H1 (cell line): ENCODE results near the gene MTX2.

ENCODE experiments used
- CEBPB ChIP-seq: IDR thresholded peaks from 2 replicates; pipeline ENCODE4 v1.6.1; 2012; ENCODE audit warnings: low read depth, low read length
- POLR2A ChIP-seq, 2 experiments: IDR thresholded peaks; 1 replicate in 1 of 2; 2 replicates in 1 of 2; pipeline ENCODE4 v1.6.1; 2011; ENCODE audit warnings: low read depth in 2 of 2, low read length in 2 of 2, mild to moderate bottlenecking in 2 of 2; ENCODE audit errors: control extremely low read depth in 1 of 2
- SAP30 ChIP-seq: fragments of 300-600 bp; sonication (generic); IDR thresholded peaks from 2 replicates; pipeline ENCODE4 v1.7.1; 2012; ENCODE audit warnings: low read length, moderate library complexity, mild to moderate bottlenecking, inconsistent platforms; ENCODE audit not compliant: insufficient read depth, insufficient replicate concordance
- TF ChIP-seq, protein P1 (sequence below), 3 experiments: IDR thresholded peaks; 1 replicate in 2 of 3; 2 replicates in 1 of 3; pipeline versions ENCODE4 v1.5.1 to v1.6.1; 2011; ENCODE audit warnings: low read length in 3 of 3, mild to moderate bottlenecking in 3 of 3, inconsistent platforms in 2 of 3, low read depth in 1 of 3, moderate library complexity in 1 of 3; ENCODE audit not compliant: insufficient read depth in 1 of 3; ENCODE audit errors: control extremely low read depth in 1 of 3

DNA sequence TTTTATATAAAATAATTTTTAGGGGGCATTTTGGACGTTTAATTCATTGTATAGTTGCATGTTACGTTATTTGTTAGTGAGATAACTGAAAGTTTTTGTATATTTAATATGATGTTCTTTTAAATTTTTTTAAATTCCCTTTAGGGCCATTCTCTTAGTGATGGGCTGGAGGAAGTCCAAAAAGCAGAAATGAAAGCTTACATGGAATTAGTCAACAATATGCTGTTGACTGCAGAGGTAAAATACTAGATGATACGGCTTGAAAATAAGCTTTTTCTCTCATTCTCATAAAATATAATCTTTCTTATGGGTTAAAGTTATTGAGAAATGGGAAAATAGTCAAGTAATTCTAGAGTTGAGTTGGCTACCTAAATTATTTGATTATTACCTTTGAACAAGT, 58.9 kb downstream of the MTX2 start:
- no peak for TF ChIP-seq POLR2A (IDR thresholded peaks at IDR 0.05; ENCODE audit: control extremely low read depth in 1 of 2, low read depth in 2 of 2, low read length in 2 of 2)
- no peak for TF ChIP-seq SAP30
- no peak for TF ChIP-seq CEBPB
- TF ChIP-seq, protein P1, sequence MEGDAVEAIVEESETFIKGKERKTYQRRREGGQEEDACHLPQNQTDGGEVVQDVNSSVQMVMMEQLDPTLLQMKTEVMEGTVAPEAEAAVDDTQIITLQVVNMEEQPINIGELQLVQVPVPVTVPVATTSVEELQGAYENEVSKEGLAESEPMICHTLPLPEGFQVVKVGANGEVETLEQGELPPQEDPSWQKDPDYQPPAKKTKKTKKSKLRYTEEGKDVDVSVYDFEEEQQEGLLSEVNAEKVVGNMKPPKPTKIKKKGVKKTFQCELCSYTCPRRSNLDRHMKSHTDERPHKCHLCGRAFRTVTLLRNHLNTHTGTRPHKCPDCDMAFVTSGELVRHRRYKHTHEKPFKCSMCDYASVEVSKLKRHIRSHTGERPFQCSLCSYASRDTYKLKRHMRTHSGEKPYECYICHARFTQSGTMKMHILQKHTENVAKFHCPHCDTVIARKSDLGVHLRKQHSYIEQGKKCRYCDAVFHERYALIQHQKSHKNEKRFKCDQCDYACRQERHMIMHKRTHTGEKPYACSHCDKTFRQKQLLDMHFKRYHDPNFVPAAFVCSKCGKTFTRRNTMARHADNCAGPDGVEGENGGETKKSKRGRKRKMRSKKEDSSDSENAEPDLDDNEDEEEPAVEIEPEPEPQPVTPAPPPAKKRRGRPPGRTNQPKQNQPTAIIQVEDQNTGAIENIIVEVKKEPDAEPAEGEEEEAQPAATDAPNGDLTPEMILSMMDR (IDR thresholded peaks at IDR 0.05; ENCODE audit: control extremely low read depth in 1 of 3, insufficient read depth in 1 of 3, low read depth in 1 of 3, low read length in 3 of 3), result no peak
